ENCODE measurements around the gene TSPAN7.

Gene TSPAN7

DNA sequence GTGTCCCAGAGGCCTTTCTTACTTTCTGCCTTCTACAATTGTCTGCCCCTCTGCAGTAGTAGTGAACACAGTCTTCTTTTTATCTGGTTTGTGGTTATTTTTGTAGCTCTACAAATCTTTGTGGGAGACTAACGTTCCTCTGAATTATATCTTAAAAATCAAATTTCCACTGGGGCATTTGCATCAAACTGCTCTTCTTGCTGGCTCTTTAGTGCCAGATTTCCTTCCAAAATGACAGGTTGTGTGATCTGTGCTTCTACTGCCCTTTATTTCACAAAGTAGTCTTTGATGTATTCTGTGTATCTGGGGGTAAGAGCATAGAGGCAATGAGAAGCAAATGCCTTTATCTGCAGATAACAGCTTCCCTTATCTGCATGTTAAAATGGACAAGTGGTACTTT is 34.5 kb downstream of the TSPAN7 start:
- no peak for DNase-seq

DNA sequence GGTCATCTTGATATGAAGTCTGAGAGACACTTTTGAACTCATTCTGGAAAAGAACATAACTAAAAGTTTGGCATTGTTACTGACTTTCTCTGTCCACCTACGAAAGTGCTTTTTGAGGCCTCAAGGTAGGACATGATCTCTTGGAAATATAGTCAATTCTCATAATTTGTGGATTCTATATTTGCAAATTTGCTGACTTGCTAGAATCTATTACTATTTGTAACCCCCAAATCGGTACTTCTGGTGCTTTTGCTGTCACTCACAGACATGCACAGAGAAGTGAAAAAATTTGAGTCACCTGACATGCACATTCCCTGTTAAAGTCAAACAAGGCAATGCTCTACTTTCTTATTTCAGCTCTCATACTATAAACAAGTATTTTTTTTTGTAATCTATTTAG is 35.6 kb downstream of the TSPAN7 start:
- DNase-seq = no peak

DNA sequence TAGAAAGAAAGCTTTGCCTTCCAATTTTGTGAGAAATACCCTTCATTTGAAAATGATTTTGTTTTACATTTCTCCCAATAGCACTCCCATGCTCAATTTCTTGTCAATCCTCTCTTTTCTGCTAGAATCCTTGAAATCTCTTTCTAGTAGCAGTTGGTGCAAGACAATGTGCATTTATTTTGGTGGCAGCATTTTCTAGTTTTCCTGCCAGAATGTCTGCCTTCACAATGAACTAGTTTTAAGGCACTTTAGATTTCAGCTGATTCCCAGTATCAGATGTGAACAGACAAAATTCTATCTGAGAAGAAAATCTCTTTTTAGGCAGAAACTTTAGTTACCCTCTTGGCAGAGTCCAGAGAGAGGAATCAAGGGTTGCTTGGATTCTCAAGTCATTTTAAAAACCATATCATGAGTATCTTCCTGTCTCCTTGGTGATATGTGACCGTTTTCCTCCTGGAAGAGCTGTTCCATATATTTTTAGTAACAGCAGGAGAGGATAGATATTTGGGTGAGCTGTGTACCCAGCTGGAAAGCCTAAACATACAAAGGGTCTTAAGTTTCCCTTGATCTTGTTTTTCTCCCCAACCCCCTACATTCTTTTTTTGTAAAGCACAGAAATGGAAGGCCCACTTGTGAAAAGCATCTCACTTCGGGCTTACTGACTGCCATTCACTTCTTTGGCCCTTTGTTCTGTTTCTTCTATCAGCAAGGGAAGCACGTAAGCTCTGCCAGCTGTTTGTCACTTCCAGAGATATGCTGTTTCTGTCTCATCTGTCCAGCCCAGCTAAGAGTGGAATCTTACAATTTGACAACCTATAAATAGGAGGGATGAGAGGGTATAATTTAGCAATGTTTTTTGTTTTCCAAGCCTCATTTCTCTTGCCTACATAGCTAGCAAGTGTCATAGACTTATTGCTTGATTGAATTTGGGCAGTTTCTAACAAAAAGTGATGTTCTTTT is 38.7 kb downstream of the TSPAN7 start:
- no peak for DNase-seq

DNA sequence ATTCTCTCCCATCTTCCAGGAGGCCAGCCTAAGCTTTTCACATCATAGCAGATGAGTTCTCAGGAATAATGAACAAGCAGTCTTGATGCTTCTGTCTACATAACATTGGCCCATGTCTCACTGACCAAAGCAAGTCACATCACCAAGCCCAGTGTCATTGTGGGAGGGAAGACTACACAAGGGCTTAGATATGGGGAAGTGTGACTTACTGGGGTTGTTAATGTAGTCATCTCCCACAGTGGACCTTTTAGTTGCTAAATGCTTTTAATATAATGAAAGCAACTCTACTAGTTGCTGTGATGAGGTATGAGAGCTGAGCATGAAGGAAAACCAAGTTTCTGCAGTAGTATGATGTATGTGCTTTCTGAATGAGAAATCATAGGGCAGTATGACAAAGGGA is 40.5 kb downstream of the TSPAN7 start:
- no peak for DNase-seq

DNA sequence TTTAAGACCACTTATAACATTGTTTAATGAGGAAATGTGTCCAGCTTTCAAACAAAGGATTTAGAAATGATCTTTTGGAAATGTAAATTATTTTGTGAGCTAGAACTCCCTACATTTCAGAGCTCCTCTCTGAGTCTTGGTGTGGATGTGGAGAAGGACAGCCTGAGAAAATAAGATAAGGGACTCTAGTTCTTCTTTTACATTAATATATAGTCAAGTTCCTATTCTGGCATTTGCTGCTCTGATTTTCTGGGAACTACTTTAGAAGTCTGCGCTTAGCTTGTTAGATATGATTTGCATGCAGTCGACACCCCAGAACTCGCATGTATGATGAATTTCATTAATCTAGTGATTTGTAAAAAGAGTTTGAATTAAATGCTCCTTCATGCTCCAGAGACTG is 45.5 kb downstream of the TSPAN7 start:
- DNase-seq = no peak

DNA sequence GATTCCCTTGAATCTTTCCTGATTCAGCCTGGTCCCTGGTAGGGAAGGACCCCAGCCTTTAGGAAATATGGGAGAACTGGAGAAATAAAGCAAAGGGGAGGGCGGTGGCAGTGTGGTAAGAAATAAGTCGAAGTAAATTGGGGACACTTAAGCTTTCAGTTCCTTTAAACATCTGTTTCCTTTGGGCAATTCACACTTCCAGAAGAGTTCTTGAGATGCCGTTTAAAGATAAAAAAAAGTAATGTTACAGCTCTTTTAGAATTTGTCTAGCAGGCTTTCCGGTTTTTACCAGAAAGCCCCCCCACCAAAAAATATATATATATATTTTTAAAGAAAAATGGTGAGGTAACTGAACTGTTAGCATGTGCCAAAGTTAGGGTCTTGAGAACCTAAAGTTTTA is 46.6 kb downstream of the TSPAN7 start:
- DNase-seq = peak in 1 of 2 experiments; percentile 2

DNA sequence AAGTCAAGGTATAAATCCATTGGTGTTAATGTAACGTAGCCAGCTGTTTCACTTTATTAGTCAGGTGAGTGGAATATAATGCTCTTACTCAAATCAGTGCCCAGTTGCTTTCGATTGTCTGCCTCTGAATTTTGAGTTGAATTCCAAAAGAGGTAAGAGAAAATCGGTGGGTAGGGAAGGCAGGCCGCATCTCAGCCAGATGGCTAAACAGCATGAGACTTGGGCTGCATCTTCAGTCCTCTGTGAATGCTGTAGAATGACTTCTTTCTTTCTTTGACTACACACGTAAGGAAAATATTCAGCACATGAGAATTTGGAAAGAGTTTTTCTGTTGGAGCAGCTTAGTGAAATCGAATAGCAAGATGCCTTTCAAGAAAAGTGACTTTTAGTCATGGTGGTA is 49.5 kb downstream of the TSPAN7 start:
- DNase-seq = peak in 1 of 2 experiments; percentile 7

DNA sequence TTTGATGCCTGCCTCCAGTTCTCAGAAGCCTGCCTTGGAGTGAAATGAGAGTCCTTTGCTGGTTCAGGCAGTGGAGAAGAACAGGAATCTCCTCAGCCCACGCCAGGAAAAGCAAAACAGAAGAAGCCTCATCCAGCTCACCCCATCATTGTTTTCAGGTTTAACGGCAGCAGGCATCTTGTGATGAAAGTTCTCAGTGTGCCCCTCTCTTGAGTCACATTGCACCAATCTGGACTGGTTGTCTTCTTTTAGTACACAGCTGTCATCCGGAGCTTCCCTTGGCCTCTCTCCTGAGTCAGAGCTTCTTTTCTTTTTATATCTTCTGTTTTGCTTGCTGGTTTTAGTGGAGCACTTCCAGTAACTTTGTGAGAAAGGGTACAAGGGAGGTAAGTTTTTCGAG is 50.9 kb downstream of the TSPAN7 start:
- DNase-seq = no peak

DNA sequence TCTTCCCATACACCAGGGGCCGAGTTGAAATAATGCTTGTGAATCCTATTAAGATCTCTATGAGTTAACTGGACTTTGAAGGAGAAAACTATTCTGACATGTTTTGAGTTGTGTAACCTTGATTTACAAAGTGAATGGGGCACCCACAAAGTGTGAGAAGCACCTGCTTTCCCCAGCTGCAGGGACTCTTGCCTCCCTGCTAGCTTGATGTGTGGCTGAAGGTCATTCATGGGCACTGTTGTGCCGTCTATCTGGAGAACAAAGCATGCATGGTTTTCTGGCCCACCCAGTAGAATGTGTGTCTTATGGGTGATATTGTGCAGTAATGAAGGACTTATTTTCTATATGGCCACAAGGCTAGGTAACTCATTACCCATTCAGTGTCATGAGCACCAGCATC is 53.1 kb downstream of the TSPAN7 start:
- DNase-seq = no peak

DNA sequence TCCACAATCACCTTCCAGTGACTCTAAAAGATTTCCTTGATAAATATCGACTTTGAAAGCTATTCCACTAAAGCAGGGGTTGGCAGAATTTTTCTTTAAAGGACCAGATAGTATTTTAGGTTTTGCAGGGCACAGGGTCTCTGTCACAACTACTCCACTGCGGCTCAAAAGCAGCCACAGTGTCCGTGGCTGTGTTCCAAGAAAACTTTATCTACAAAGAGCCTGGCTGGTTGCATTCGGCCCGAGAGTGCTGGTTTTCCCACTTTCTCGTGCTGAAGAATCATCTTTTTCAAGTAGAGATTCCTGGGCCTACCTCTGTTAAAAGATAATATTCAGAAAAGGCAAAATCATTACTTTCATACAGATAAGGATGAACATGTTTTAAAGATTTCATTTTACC is 55.6 kb downstream of the TSPAN7 start:
- no peak for DNase-seq

DNA sequence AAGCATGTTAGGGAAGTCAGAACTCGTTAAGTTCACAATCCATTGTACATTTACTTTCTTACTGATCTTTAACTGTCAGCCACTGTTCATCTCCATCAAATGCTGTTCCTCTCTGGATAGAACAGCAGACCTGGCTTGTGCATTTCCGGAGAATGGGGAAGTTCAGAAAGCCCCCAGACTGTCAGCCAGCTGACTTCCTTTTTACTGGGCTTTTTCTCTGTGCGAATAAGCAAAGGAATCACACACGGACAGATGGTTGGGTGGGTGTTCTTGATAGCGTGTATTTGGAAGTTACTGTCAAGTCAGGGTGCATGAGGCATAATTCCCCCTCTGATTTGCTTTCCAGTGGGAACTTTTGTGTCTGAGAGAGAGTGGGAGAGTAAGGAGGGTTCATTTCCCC is 56.8 kb downstream of the TSPAN7 start:
- DNase-seq = peak in 1 of 2 experiments; percentile 4

DNA sequence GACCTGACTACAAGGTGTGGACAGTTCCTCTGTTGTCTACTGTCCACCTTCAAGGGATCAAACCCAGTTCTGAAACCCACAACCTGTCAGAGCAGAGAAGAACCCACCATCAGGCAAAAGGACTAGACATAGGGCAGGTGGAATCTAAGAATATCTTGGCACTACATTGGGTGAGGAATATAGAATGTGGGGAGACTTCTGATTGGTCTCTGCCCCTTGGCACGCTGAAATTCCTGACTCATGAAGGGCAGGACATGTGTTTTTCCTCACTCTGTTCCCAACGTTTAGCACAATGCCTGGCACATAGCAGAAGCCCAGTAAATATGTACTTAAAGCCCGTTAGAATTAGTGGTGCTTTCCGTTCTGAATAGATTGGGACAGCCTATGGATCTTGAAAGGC is 59.3 kb downstream of the TSPAN7 start:
- DNase-seq = no peak

DNA sequence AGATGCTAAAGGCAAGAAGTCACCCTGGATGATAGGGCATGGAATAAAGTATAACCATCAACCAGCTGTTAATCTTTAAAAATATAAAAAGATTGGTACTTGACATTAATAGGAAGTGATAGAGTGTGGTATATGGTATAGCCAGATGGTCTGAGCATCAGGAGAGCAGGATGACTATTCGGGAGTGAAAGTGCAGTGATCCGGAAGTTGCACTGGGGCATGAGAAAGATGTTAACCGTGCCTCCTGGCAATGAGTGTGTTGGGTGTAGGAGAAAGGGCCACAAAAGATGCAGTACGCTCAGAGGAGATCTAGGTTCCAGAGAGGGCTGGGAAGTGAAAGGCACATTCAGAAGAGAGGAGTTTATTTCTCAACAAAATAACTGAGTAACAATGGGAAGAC is 65.0 kb downstream of the TSPAN7 start:
- DNase-seq = peak; percentile 31 to 71

DNA sequence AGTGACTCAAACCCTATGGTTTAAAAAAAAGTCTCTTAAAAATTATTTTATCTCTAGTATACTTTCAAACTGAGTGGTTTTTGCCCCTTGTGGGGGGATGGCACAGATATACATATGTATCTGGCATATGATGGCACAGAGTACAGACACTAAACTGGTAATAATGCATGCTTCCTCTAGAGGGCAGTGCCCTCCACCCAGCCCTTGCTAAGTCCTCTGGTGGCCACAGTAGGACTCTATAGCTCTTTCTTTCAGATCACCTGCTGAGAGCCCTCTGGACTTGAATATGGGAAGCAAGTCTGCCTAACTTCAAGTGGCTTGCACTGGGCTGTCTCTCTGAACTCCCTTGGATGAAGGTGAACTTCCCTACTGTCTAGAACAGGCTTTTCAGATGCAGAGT is 66.3 kb downstream of the TSPAN7 start:
- peak in 1 of 2 experiments; percentile 8 for DNase-seq

DNA sequence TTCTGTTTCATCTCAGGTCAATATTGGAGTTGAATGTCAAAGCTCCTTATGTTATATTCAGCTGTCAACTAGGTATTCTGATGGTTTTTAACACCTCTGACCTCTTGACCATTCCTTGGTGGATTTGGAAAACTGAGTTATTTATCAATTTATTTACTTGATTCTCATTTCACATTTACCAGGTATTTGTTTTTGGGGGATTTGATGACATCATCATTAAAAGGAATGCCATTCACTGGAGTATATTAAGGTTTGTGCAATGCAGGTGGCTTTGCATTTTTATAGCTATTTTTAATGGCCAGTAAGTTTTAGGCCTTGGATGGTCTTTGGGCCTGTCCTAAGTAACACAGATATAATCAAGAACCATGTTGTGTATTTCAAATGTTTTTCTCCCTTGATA is 67.2 kb downstream of the TSPAN7 start:
- no peak for DNase-seq

DNA sequence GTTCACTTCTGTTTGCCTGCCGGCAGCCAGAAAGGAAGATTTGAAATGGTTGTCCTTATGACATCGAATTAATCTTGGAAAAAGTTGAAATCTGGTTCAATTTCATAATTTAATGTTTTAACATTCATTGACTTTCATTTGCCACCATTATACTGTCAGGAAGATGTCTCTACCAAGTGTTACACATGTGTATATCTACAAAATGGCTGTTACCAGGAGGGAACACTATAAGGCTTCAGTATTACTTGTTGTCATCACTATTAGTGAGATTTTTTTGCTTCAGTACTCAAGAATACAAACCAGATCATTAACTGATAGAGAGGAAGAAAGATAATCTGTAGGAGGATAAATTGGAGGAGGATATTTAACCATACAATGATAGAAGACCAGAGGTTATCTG is 71.2 kb downstream of the TSPAN7 start:
- DNase-seq = no peak

DNA sequence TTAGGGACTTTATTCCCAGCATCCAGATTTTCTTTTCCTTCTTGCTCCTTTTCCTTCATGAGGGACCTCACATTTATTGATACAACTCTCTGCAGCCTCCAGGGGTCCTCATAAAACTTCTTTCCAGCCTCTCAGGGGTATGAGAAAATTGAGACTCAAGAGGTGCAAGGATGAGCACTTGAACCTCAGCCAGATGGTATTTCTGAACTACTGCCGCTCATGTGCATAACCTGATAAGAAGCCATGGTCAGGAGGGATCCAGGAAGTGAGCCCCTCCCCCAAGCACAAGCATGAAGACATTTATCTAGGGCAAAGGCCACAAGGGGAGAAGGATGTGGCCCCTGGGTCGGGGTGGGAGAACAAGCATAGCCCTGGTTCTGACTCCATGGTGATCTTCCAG is 73.3 kb downstream of the TSPAN7 start:
- peak; percentile 75 to 89 for DNase-seq

DNA sequence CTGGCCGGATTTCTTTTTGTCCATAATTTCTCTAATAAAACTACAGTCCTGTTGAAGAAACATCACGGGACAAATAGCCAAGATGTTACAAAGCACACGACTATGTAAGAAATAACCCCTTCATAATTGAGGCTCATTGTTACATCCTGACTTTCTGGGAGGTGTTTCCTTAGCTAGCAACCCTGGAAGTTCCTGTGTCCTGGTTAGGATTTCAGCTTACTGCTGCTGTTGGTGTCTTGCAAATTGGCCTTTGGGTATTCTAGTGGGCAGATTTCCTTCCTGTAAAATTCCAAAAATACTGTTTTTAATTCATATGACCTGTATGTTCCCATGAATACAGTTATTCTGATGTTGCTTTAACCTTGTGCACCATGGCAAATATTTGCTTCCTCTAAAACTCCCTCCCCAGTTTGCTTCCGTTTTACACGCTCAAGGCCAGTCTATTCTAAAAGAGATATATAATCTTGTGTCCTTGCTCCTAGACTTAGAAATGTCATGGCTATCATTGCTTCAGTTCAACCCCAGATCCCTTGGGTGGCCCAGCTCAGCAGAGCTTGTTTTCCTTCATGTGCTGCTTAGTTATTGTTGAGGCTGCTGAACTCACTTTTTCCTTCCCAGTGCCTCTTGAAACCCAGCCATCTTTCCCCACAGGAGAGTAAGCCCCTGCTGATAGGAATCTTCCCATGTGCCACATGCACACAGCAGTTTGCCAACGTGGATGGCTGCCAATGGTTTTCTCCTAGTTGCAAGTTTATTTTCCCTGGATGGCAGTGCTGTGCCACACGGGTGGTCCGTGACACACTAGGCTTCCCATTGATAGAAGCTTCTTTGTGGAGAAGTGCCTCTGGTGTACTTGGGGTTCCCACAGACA is 75.8 kb downstream of the TSPAN7 start:
- peak in 1 of 2 experiments; percentile 37 for DNase-seq

DNA sequence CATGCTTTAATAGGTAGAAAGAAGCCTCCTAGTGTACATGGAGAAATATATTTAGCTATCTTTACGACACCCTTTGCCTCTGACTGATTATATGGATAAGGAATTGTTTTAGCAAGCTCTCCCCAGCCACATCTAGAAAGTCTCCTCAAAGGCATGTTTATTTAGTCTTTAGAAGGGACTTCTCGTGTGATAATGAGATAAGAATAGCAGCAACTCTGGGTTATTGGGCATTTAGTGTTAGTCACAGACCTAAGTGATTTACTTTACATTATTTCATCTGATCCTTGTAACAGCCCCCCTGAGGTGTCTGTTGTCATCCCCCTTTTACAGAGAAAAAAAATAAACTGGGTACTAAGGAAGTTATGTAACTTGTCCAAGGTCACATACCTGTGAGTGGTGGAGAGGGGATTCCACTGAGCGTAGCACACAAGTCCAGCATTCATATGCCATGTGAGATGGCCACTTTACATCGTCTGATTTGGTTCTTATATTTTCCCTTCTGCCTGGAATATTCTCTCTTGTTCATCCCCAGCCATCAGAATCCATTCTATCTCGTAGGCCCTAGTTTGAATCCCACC is 77.7 kb downstream of the TSPAN7 start:
- no peak for DNase-seq

DNA sequence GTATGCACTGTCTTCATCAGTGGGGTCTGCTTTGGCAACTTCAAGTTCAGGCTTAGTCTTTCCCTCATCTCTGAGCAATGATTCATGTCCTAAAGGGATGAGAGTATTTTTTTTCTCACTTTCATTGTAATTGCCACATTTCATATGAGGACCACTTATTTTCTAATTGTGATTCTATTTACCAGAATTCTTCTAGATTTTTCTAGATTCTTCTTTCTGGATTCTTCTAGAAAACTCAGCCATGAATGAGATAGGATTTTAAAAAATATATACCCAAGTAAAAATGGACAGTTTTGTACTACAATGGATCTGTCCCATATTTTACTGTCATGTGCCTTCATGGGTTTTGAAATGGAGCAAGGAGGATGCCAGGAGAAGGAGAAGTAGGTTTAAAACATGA is 78.4 kb downstream of the TSPAN7 start:
- DNase-seq = no peak

DNA sequence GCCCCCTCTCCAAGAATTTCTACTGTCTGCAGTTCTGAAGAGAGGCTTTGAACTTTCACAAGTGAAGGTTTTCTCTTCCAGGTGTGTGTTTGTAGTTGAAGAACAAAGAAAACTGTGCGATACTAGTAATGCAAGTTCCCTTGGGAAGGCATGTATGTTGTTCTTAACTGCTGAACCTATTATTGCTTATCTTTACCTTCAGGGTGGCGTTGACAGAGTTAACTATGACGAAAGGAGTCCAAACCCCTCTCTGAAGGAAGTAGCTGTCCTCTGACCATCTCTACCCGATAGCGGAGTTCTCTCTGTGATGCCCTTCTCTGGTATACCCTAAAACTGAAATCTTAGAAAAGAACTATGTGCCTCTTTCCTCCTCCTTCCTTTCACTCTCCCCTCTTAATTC is 79.9 kb downstream of the TSPAN7 start:
- DNase-seq = no peak

DNA sequence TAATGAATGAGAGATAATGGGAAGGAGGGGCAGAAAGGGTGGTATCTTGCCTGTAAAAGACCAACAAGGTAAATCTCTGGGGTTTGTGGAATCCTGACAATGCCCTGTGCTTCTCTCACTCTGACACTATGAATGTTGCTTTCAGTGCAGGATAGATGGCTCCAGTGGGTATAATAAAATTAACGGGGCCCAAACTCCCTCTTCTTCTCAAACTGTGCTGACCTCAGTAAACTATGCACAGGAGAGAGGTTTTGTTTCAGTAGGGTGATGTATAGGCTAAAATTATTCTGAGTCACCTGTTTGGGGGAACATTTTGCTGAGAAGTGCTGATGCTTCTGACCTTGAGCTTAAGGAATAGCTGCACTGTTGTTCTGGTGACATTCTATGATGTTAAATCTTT is 82.6 kb downstream of the TSPAN7 start:
- no peak for DNase-seq

DNA sequence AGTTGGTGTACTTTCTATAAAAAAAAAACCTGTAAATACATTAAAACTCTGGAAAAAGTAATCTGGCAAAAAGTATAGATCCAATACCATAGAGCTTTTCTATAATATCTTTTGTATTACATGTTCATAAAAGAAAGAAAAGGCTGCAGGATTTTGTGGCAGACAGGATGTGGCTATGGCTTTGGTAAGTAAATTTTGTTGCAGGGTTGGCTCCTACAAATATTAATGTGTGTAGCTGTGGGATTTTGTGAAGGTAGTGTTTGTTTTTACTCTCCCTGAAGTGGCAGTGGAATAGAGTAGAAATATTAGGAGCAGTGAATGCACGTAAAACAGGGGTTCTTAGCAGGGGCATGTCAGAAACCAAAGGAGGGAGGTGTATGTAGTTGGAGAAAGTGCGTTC is 84.8 kb downstream of the TSPAN7 start:
- no peak for DNase-seq

DNA sequence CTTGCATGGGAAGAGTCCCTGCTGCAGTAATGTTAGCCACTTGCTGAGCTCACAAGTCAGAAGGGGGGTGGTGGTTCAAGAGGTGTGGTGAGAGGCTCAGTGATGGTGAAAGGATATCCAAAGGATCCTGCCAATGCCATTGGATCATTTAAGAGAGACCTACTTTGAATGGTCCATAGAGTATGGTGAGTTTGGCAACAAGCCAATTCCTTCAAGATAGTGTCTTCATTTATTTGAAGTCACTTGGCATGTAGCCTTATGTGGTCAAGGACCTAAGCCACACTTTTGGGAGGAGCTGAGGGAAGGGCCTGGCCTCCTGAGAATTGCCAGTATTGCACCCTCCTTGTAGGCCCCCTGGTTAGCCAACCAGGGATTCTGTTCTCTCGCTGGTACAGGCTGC is 87.9 kb downstream of the TSPAN7 start:
- DNase-seq = no peak

All from NCI-H524 (cell line).